ENCODE measurements around the gene CATSPERD.
"Not testable (repeated sequence)": the region's sequence is repeated elsewhere in the genome, so short reads cannot be mapped to it uniquely, and the experiment has no call there.

The CATSPERD gene

DNA sequence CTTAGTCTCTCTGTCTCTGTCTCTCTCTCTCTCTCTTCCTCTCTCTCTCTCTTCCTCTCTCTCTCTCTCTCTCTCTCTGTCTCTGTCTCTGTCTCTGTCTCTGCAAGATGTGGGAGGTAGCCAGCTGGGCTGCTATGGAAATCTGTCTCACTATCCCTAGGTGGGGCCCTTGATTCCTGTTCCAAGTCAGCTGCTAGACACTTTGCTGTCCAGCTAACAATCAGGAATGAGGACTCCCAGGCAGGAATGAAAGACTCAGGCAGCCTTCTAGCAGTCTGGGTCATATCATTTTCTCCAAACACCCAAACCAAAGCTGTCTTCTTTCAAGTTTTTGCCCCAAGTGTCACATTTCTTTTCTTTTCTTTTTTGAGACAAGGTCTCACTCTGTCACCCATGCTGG is 23.2 kb downstream of the CATSPERD start:
- no peak for DNase-seq

GRCh38 chr19:5744999-5745398 is 24.6 kb downstream of the CATSPERD start:
- DNase-seq = not testable (repeated sequence)

DNA sequence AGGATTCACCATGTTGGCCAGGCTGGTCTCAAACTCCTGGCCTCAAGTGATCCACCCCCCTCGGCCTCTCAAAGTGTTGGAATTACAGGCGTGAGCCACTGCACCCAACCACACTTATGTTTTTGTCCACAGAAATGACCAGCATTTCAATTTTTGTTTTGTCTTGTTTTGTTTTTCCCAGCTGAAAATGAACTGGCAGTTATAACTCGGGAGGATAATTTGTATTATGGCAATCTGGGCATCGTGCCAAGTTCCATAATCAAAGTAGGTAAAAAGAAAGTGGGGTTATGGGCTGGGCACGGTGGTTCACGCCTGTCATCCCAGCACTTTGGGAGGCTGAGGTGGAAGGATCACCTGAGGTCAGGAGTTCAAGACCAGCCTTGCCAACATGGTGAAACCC is 28.5 kb downstream of the CATSPERD start:
- DNase-seq = not testable (repeated sequence)

- no peak for DNase-seq
Observed at GRCh38 chr19:5749505-5749904, 29.1 kb downstream of the CATSPERD start.

DNA sequence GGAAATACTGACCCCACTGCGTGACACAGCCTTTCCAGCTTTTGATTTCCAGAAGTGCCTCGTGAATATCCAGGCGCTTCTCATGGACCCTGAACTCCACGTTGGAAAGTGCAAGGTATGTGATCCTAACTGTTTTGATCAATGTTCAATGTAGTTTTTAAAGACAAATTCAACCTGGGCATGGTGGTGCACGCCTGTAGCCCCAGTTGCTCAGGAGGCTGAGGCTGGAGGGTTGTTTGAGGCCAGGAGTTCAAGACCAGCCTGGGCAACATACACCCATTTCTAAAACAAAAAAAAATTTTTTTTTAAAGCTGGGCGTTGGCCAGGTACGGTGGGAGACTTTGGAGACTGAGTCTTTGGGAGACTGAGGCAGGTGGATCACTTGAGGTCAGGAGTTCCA is 31.3 kb downstream of the CATSPERD start:
- DNase-seq = no peak

GRCh38 chr19:5753743-5754142 is 33.3 kb downstream of the CATSPERD start:
- no peak for DNase-seq

- no peak for DNase-seq
Observed at GRCh38 chr19:5762608-5763217, 42.3 kb downstream of the CATSPERD start.

DNA sequence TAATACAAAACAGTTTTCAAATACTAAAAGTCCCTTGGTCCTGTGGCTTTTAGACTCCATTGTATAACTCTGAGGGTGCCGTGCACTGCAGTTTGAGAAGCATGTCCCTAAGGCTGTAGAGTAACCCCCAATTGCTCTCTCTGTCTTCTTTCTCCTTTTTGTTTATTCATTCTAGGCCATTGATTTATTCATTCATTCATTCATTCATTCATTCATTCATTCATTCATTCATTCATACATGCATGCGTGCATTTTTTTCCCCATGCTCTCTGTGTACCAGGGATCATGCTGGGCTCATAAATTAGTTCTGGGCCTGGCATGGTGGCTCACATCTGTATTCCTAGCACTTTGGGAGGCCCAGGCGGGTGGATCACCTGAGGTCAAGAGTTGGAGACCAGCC is 44.8 kb downstream of the CATSPERD start:
- DNase-seq = no peak

GRCh38 chr19:5767949-5768348 is 47.5 kb downstream of the CATSPERD start:
- no peak for DNase-seq

GRCh38 chr19:5772416-5772815 is 52.0 kb downstream of the CATSPERD start:
- no peak for DNase-seq

- no peak for DNase-seq
Observed at GRCh38 chr19:5773276-5773675, 52.8 kb downstream of the CATSPERD start.

DNA sequence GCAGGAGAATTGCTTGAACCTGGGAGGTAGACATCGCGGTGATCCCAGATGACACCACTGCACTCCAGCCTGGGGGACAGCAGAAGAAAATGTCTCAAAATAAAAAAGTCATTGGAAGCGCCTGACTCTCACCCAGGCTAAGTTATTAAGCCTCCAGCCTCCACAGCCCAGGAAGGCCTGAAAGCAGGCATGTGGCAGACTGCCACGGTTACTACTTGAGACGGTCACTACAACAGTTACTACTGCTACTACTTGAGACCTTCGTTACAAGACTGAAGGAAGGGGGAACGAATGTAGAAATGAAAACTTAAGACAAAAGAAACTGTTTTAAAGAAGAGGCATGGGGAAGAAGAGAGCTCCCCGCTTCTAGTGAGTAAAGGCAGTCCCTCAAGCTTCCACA is 54.5 kb downstream of the CATSPERD start:
- no peak for DNase-seq

DNA sequence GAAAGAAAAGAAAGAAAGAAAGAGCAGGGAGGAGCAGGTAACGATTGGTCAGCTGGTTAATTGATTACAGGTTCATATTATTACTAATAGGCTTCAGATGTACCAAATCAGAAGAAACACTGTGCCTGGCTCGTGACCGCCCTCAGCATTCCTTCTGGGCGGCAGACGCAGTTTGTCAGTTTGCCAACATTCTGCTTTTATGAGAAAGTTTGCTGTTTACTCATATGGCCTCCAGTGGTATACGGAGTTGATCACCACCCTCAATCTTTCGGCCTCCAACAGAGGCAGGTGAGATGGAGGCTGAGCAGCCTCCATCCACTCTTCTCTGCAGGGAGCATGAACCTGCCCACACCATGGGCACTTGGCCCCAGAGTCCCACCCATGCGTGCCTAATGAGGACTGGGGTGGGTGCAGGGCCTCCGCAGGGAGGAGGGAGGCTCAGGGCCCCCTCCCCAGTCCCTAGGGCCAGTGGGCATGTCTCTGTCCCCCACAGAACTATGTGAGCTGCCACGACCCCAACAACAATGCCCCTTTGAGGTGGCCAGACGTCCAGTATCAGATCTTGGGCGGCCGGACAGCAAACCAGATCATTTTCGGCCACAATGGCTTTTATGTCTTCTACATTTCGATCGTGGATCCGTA is 55.4 kb downstream of the CATSPERD start:
- no peak for DNase-seq

DNA sequence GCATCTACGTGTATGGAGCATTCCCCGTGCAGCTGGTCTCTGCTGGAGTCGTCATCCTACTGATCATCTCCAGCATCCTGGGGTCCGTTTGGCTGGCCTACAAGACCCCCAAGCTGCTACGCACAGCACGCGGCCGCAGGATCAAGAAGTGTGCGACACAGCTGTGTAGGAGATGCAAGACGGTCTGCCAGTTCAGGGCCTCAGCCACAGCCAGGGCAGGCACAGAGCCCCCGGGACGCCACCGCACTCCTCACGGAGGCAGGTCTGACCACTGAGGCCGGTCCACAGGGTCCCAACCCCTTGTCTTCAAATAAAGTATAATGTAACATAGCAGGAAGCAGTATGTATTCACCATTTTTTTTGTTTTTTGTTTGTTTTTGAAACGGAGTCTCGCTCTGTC is 58.0 kb downstream of the CATSPERD start:
- no peak for DNase-seq

GRCh38 chr19:5780916-5781315 is 60.5 kb downstream of the CATSPERD start:
- DNase-seq = not testable (repeated sequence)

DNA sequence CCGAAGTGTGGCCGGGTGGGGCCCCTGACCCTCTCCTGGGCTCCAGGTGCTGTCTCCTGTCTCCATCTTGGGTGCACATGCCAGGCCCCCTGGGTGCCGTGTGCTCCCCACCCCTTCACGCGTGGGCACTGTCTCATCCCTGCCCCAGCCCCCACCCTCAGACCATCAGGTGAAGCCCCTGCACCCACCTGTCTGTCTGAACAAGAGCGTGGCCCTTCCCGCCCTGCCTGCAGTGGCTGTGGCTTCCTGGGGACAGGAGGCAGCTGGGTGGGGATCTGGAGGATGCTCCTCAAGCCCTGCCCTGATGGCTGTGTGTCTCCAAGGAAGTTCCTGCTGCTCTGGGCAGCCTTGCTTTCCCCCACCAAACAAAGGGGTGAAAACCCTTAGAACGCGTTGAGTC is 61.9 kb downstream of the CATSPERD start:
- DNase-seq = no peak

GRCh38 chr19:5782945-5783919 is 62.8 kb downstream of the CATSPERD start:
- DNase-seq = no peak

DNA sequence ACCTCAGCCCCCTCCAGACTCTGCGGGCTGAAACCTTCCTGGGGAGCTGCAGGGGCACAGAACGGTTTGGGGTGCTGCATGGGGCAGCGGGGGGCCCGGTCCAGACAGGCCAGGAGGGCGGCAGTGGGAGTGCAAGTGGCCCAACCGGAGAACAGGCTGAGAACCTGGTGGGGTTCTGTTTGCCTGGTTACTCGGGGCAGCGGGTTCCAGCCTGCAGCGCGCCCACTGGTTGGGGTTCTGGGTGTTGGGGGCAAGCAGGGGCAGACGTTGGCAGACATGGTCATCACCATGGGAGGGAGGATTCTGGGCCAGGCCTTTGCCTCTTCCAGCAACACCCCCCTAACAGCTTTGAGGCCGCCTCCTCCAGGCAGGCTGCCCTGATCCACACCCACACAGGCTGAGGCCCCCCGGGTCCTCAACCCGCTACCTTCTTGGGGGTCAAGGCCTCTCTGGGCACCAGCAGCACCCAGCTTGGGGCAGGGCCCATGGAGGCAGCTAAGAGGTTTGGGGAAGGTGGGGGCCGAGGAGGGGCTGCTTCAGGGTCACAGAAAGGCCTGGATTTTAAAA is 64.2 kb downstream of the CATSPERD start, which contains the start of gene PRR22:
Gene PRR22 (minus strand): TSS at position 166 of the 567 bp plus-strand sequence. CDS start 86 bp downstream, at position 80.
- no peak for DNase-seq

GRCh38 chr19:5785423-5785822 is 65.0 kb downstream of the CATSPERD start:
- no peak for DNase-seq

DNA sequence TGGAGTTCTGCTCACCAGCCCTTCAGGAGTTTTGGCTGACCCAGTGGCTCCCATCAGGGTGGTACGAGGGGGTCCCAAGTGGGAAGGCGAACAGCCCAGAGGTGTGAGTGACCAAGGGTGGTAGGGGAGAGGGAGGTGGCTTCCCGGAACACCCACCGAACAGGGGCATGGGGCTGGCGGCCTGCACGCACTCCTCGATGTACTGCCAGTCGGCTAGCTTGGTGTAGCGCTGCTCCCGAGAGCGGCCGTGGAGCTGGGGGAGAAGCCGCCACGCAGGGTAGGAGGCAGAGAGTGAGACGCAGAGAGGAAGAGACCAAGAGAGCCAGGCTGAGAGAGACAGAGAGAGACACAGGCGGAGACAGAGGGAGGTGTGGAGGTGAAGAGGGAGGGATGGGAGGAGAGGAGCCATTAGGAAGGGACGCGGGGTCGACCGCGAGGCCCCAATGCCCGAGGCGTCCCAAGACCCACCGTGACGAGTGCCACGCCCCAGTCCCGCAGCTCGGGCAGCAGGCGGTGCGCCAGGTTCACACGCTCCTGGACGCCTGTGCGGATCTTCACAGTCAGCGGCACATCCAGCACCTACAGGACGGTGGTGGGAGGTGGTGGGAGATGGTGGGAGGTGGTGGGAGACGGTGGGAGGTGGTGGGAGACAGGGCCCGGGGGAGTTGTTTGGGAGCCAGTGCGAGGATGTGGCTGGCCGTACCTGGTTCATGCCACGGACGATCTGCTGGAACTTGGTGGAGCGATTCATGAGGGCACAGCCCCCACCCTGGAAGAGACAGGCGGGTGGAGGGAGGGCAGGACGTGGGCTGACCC is 66.4 kb downstream of the CATSPERD start:
- no peak for DNase-seq

DNA sequence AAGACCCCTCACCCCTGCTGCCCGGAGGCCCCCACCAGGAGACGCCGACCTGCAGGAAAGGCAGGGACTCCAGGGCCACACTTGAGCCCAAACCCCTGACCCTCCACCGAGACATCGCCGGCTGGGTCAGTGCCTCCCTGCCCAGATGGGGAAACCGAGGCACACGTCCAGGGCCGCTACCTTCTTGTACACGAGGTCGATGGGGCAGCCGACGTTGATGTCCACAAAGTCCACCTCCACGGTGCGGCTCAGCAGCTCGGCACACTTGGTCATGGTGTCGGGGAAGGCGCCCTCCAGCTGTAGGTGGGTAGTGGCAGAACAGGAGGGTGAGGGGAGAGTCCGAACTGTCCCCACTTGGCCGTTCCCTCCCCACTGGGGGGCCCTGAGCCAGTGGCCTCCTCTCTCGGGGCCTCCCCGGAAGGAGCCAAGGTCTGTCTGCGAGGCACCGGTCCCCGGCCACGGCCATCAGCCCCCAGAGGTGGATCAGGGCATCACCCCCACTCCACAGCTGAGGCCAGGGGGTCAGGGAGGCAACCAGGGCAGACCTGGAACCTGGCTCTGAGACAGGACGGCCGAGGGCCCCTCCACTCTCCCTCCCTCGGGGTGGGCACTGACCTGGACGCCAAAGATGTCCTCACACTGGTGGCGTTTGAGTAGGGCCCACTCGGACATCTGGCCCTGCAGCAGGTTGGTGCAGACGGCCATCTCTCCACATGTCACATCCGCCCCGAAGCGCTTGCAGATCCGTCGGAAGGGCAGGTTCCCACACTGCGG is 67.2 kb downstream of the CATSPERD start:
- DNase-seq = no peak

DNA sequence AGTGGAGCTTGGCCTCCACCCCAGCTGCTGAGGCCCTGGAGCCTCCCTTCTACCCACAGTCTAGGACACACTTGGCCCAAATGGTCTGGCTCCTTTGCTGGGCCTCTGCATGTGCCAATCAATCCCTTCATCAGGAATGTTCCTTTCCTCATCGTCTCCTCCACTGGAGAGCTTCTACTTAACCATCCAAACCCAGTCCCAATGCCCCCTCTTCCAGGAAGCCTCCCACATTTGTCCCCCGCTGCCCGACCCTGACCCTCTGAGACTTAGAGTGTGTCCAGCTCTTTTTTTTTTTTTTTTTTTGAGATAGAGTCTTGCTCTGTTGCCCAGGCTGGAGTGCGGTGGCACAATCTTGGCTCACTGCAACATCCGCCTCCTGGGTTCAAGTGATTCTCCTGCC is 68.0 kb downstream of the CATSPERD start:
- no peak for DNase-seq

All from stimulated activated CD8-positive, alpha-beta memory T cell treated with anti-CD3 and anti-CD28 coated beads, Interleukin-4, amount 100 ng/mL, for 48 hours (primary cell).